ENCODE measurements around the gene TRIM66.

The TRIM66 gene

DNA sequence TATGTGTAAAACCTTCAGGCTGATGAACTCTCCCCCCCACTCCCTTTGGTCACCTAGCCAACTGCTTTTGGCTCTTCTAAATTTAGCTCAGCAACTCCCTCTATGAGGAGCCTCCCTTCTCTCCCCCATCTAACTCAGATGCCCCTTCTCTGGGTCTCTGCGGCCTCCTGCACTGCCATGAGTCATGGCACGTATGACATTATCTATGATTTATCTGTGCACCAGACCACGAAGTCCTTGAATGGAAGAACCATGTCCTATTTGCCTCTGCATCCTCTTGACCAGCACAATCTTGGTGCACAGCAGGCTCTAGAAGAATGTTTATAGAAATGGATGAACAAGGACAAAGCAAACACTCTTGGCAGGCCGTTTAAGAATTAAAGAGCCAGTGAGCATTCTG lies 46.1 kb upstream of the TRIM66 start:
- TF ChIP-seq ZFX (IDR thresholded peaks at IDR 0.05; ENCODE audit: borderline replicate concordance), result no peak
- TF ChIP-seq CTCF (IDR thresholded peaks at IDR 0.05), result no peak
- H3K27ac ChIP-seq, result no peak overlapping the region

DNA sequence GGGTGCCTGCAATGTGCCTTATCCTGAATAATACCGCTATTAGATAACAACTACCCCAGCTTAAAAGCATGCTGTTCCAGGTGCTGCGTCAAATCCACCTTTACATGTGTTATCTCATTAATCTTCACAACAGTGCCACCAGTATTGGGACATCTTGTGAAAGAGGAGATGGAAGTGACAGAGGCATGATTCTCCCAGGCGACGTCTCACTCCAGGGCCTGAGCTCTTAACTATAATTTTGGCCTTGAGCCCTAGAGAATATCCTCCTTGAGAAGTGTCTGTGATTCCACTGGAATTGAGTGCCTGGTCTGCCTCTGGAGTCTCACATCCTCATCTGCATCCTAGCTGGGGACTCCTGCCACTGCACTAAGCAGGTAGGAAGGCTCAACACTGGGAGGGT lies 43.9 kb upstream of the TRIM66 start:
- H3K27ac ChIP-seq, result no peak overlapping the region

DNA sequence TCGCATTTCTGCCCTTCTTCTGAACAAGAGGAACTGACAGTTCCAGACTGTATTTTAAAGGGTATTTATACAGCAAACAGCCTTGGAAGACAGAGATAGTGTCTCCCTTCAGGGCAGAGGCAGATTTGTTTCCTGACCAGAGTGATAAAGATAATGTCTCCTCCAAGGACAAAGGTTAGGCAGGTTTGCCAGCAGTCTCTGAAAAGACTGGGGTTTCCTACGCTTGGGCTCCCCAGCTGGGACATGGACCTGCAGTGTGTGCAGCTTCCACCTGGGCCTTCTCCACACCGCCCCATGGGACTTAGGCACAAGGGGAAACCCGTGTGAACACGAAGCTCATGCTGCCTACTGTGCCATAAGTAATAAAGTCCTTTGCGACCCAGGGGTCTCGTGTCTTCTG lies 42.2 kb upstream of the TRIM66 start:
- TF ChIP-seq ZFX (IDR thresholded peaks at IDR 0.05; ENCODE audit: borderline replicate concordance) (no peak), CTCF (IDR thresholded peaks at IDR 0.05) (no peak)
- H3K27ac ChIP-seq, result peak overlapping the region; percentile 33; the same call in 1 of the 2 replicates

More for the DNA sequence above, 43.9 kb upstream of the TRIM66 start:
- TF ChIP-seq CTCF (IDR thresholded peaks at IDR 0.05) (no peak), ZFX (IDR thresholded peaks at IDR 0.05; ENCODE audit: borderline replicate concordance) (no peak)

- H3K27ac ChIP-seq, result no peak overlapping the region
- TF ChIP-seq CTCF (IDR thresholded peaks at IDR 0.05), result no peak
- no peak for TF ChIP-seq ZFX (IDR thresholded peaks at IDR 0.05; ENCODE audit: borderline replicate concordance)
Measured at GRCh38 chr11:8723711-8724110, 41.2 kb upstream of the TRIM66 start.

DNA sequence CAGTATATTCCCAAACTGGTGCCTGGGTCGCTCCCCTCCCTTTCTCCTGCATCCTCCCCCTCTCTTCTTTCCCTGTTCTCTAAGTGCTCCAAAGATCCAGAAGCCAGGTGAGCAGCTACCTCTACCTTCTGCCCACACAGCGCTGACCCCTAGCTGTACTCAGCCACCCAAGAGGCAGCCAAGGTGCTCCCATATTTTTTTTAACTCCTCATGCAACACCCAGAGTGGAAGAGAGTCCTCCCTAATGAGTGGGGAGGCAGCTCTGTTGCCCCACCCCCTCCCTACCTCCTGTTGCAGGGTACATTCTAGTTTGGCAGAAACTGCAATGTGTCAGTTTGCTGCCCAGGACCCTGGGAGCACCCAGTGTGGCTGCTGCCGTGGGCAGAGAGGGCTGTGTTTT lies 40.3 kb upstream of the TRIM66 start:
- H3K27ac ChIP-seq, result no peak overlapping the region
- TF ChIP-seq CTCF (IDR thresholded peaks at IDR 0.05), result no peak
- TF ChIP-seq ZFX (IDR thresholded peaks at IDR 0.05; ENCODE audit: borderline replicate concordance), result no peak

DNA sequence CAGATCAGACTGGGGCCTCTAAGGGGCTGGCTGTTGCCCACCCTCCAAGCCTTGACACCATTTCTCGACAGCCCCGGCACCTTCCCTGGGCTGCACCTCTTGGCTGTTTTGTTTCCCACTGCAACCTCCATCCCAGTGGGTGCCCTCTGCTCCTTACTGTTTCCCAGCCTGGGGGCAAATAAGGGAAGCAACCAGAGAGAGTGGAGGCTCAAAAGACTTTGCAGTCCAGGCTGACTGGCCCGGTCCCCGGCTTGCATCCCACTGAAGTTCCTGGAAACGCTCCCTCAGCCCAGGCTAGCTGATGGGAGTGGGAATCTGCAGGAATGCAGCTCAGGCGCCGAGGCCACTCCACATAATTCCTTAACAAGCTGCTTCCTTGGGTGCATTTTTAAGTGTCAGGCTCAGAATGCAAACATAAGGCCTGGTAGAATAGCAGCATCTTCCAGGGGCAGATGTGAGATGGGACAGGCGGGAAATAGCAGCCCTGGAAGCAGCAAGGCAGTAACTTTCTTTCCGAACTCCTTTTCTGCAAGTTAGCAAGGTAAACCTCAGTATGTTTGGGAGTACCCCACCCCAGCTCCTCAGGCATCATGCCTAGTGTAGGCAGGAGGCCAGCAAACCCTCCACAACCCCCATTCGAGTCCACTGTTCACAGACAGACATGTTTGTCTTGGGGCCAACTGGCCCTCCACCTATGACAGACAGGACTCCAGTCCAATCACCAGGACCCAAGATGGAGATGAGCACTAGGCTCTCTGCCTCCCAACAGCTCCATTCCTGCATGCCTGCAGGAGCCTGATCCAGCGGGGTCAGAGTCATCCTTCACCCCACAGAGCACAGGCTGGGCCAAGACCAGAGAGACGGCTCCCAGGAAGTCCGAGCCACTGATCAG lies 39.4 kb upstream of the TRIM66 start:
- peak overlapping the region; percentile 66 for H3K27ac ChIP-seq
- TF ChIP-seq CTCF (IDR thresholded peaks at IDR 0.05) (no peak), ZFX (IDR thresholded peaks at IDR 0.05; ENCODE audit: borderline replicate concordance) (no peak)

DNA sequence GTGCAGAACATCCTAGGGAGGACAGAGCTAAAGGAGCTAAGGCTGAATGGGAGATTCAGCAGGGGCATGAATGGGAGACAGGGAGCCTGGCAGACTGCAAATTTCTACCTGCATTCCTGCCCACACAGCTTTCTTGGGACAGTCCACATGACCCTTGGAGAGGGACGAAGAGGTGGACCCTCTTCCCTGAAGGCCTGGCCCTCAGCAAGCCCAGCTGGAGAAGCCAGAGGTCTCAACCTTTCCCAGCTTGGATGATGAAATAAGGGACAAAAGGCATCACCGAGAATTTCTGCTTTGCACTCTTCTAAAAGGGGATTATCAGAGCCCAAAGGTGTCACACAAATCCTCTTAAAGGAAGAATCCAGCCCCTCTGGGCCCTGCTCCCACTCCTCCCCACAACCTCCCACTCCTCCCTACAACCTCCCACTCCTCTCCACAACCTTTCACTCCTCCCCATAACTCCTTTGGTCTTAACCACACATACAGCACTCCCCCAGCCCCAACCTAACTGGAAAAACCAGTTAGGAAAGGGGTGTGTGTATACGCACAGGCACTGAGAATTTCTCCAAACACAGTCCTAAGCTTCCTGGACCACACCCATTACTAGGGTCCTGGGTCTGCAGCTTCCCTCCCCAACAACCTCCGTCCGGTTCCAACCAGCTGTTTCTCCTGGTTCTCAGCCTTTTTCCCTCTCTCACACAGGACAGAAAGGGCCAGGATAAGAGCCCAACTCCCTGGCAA lies 38.6 kb upstream of the TRIM66 start:
- TF ChIP-seq ZFX (IDR thresholded peaks at IDR 0.05; ENCODE audit: borderline replicate concordance), result no peak
- TF ChIP-seq CTCF (IDR thresholded peaks at IDR 0.05), result no peak
- peak overlapping the region; percentile 66 for H3K27ac ChIP-seq

Data from 22Rv1 (cell line).